Fibroblast of lung (primary cell): ENCODE measurements around the gene TP53I11. TPM values are rescaled to one million over a fixed set of nuclear protein-coding genes. Genes with fewer than 3 reads are reported as not detected.

Experiments used
- DNase-seq, 2 donors: peaks; one replicate each; pipeline versions ENCODE4 v3.0.0 to v3.0.0-alpha.2; 2010; ENCODE audit warnings: low read depth in 2 of 2
- H2AFZ ChIP-seq: 2 replicates; pipeline ENCODE4 v1.5.1; 2012; ENCODE audit warnings: low read length, control low read depth, inconsistent platforms
- H3K27ac ChIP-seq: 2 replicates; pipeline ENCODE4 v1.5.1; 2011; ENCODE audit warnings: low read length, control low read depth; ENCODE audit not compliant: insufficient read depth
- H3K27me3 ChIP-seq: 2 replicates; pipeline ENCODE4 v1.5.1; 2011; ENCODE audit warnings: mild to moderate bottlenecking, low read length; ENCODE audit not compliant: control insufficient read depth, insufficient read depth
- H3K36me3 ChIP-seq: 2 replicates; pipeline ENCODE4 v1.5.1; 2011; ENCODE audit warnings: low read length; ENCODE audit not compliant: control insufficient read depth, insufficient read depth
- H3K4me1 ChIP-seq: 2 replicates; pipeline ENCODE4 v1.5.1; 2011; ENCODE audit warnings: low read length; ENCODE audit not compliant: control insufficient read depth, insufficient read depth; ENCODE audit errors: extremely low read depth
- H3K4me2 ChIP-seq: 2 replicates; pipeline ENCODE4 v1.5.1; 2011; ENCODE audit warnings: low read length, control low read depth; ENCODE audit not compliant: insufficient read depth; ENCODE audit errors: extremely low read depth
- H3K4me3 ChIP-seq, 4 experiments: fragments of 200-600 bp in 1 of 4; sonication (generic) in 1 of 4; replicated peaks in 1 of 4; 2 replicates each; pipeline ENCODE4 v1.5.1; 2011 to 2016; ENCODE audit warnings: low read length in 4 of 4, low read depth in 3 of 4, mild to moderate bottlenecking in 3 of 4, control low read depth in 2 of 4, inconsistent platforms in 1 of 4, mixed read lengths in 1 of 4; ENCODE audit not compliant: insufficient read depth in 1 of 4; ENCODE audit errors: control extremely low read depth in 1 of 4
- H3K79me2 ChIP-seq: 2 replicates; pipeline ENCODE4 v1.5.1; 2012; ENCODE audit warnings: mild to moderate bottlenecking, low read length, inconsistent platforms; ENCODE audit not compliant: control insufficient read depth, insufficient read depth
- H3K9ac ChIP-seq: 2 replicates; pipeline ENCODE4 v1.5.1; 2011; ENCODE audit warnings: mild to moderate bottlenecking, low read length, control low read depth; ENCODE audit not compliant: insufficient read depth
- H3K9me3 ChIP-seq: 2 replicates; pipeline ENCODE4 v1.5.1; 2012; ENCODE audit warnings: low read depth, low read length; ENCODE audit not compliant: control insufficient read depth, insufficient read depth
- H4K20me1 ChIP-seq: 2 replicates; pipeline ENCODE4 v1.5.1; 2011; ENCODE audit warnings: low read length; ENCODE audit not compliant: control insufficient read depth, insufficient read depth; ENCODE audit errors: extremely low read depth
- EZH2 ChIP-seq: IDR thresholded peaks from 2 replicates; pipeline ENCODE4 v1.5.1; 2012; ENCODE audit warnings: low read length, control low read depth, mild to moderate bottlenecking; ENCODE audit errors: missing control alignments
- polyA plus RNA-seq, 2 donors: library from polyadenylated mRNA; depleted of rRNA in 1 of 2; stranded (reverse) in 1 of 2; unstranded in 1 of 2; fragments of >200 nt; gene quantifications; 2 replicates each; pipeline ENCODE4 v1.2.1, GENCODE V29; 2011 to 2012; ENCODE audit warnings: missing spikeins in 1 of 2
- total RNA-seq: library from RNA; depleted of rRNA; stranded (reverse); fragments of >200 nt; gene quantifications from 2 replicates; pipeline ENCODE4 v1.2.1, GENCODE V29; 2014
- TF ChIP-seq, protein P1 (sequence below), 2 donors: IDR thresholded peaks in 1 of 2; conservative IDR thresholded peaks in 1 of 2; 1 replicate in 1 of 2; 2 replicates in 1 of 2; pipeline ENCODE4 v1.5.1; 2011 to 2012; ENCODE audit warnings: low read length in 2 of 2, control low read depth in 1 of 2, inconsistent platforms in 1 of 2, low read depth in 1 of 2, mild to moderate bottlenecking in 1 of 2

The TP53I11 gene
- total and polyA plus RNA-seq, 2 donors (not counting 1 experiment from before 2014, with no cell fraction given), result 53.2 to 54.0 TPM

DNA sequence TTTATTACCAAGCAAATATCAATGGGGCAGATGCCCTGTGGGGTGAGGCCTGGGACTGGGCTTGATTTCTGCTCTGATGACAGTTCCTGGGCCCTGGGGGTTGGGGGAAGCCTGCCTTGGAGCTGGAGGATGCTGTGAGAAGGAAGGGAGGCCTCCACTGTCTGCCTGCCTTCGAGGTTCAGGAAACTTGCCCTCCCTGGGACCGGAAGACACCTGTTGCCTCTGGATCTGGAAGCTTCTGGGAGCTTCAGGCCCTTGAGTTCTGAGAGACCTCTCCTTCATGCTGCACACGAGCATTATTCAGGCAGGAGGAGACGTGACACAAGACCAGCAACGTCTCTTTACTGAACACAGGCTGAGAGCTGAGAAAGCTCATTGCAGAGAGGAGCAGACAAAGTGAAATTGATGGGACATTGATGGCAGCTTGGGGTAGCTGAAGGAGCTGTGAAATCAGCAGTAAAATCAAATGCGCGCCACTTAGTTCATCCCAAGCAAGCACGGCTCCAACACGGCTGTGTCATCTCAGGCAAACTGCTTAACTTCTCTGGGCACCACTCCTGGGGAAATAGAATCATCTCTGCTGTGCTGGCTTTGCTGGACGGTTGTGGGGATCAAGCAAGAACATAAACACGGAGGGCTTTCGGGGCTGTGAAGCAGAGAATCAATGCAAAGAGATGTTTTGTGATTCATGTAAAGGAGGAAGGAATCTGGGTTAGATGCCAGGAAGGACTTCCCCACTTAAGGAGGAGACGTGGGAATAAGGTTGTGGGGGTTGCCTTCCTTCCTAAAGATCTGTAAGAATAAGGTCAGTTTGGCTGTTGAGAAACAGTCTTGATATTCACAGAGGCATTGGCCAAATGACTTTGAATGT is 64.5 kb downstream of the TP53I11 start:
- no peak overlapping the region for H3K27ac ChIP-seq
- no peaks in the 10 kb centered on the region for H4K20me1 ChIP-seq
- no peak for TF ChIP-seq EZH2
- TF ChIP-seq, protein P1, sequence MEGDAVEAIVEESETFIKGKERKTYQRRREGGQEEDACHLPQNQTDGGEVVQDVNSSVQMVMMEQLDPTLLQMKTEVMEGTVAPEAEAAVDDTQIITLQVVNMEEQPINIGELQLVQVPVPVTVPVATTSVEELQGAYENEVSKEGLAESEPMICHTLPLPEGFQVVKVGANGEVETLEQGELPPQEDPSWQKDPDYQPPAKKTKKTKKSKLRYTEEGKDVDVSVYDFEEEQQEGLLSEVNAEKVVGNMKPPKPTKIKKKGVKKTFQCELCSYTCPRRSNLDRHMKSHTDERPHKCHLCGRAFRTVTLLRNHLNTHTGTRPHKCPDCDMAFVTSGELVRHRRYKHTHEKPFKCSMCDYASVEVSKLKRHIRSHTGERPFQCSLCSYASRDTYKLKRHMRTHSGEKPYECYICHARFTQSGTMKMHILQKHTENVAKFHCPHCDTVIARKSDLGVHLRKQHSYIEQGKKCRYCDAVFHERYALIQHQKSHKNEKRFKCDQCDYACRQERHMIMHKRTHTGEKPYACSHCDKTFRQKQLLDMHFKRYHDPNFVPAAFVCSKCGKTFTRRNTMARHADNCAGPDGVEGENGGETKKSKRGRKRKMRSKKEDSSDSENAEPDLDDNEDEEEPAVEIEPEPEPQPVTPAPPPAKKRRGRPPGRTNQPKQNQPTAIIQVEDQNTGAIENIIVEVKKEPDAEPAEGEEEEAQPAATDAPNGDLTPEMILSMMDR (conservative IDR thresholded peaks at IDR 0.05 in 1 of 2, IDR thresholded peaks at IDR 0.05 in 1 of 2; ENCODE audit: low read depth in 1 of 2, low read length in 2 of 2), result no peak
- no peaks in the 10 kb centered on the region for H3K9me3 ChIP-seq
- H3K79me2 ChIP-seq, result no peaks in the 10 kb centered on the region
- no peak overlapping the region for H3K9ac ChIP-seq
- no peak overlapping the region for H3K4me2 ChIP-seq
- no peak overlapping the region for H2AFZ ChIP-seq
- H3K4me1 ChIP-seq, result no peaks in the 10 kb centered on the region
- H3K36me3 ChIP-seq, result no peaks in the 10 kb centered on the region
- H3K4me3 ChIP-seq, result no peak overlapping the region
- DNase-seq, result no peak
- H3K27me3 ChIP-seq, result peaks cover 3% of the 10 kb centered on the region

DNA sequence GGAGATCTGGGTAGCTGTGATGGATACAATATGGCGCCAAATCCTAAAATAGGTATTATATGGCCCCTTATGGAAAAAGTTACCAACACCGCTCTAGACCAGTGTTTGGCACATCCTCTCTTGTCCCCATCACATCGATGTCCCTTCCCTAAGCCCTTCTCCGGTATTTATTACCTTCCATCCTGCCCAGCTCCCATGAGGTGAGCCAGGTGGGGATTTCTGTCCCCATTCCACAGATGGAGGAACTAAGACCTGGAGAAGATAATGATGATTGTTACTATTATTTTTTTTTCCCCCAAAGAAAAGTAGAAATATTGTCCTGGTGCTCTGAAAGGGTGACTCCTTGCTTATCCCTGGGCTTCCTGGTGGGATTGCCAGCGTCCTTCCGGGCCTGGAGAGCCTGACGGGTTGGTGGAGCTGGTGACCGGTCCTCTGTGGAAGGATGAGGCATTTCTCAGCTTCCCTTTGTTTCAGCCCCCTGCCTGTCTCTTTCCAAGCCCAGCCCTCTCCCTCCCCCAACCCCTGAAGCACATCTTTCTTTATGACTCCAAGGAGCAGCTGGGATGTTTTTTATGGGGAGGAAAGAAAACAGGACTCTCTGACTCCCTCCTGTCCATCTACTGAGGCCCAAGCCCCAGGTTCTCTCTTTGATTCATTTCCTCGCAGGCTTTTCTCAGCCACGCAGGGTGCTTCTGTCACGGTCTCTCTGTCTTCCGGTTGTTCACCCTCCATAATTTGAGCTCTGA is 65.4 kb downstream of the TP53I11 start:
- Histone ChIP-seq H3K27ac (no peak overlapping the region), H3K4me3 (no peak overlapping the region), H4K20me1 (no peaks in the 10 kb centered on the region), H3K9ac (no peak overlapping the region), H3K4me1 (no peaks in the 10 kb centered on the region), H3K9me3 (no peaks in the 10 kb centered on the region), H3K79me2 (no peaks in the 10 kb centered on the region), H3K4me2 (no peak overlapping the region), H2AFZ (no peak overlapping the region), H3K27me3 (peaks cover 8% of the 10 kb centered on the region), H3K36me3 (no peaks in the 10 kb centered on the region)
- DNase-seq, result no peak
- TF ChIP-seq, protein P1 (conservative IDR thresholded peaks at IDR 0.05 in 1 of 2, IDR thresholded peaks at IDR 0.05 in 1 of 2; ENCODE audit: low read depth in 1 of 2, low read length in 2 of 2), result no peak
- TF ChIP-seq EZH2, result no peak

DNA sequence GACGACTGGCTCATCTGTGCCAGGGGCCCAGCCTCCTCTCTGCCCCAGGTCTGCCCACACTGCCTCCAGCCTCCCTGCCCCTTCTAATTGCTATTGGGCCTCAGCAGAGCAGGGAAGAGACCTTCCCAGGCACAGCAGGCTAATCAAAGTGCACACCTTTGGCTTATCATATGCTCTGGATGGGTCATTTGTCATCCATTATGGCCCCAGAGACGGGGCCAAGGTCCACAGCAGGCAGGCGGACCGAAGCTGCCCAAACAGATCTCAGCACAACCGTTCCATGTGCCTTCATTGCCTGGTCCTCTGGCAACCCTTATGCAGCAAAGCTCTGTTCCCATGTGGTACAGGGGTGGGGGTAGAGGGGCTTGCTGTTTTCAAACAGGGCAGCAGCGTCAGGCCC is 66.6 kb downstream of the TP53I11 start:
- no peak for DNase-seq

More for the DNA sequence above, 66.6 kb downstream of the TP53I11 start:
- Histone ChIP-seq H3K27me3 (peaks cover 16% of the 10 kb centered on the region), H3K36me3 (no peaks in the 10 kb centered on the region), H3K9me3 (no peaks in the 10 kb centered on the region), H3K79me2 (no peaks in the 10 kb centered on the region), H3K4me2 (no peak overlapping the region), H3K27ac (no peak overlapping the region), H4K20me1 (no peaks in the 10 kb centered on the region), H3K4me3 (no peak overlapping the region), H3K4me1 (no peaks in the 10 kb centered on the region), H2AFZ (no peak overlapping the region), H3K9ac (no peak overlapping the region)
- TF ChIP-seq, protein P1 (conservative IDR thresholded peaks at IDR 0.05 in 1 of 2, IDR thresholded peaks at IDR 0.05 in 1 of 2; ENCODE audit: low read depth in 1 of 2, low read length in 2 of 2), result no peak
- no peak for TF ChIP-seq EZH2
